GM23338 (cell line): ENCODE results near the gene THBS4. TPM values are rescaled to one million over a fixed set of nuclear protein-coding genes. Genes with fewer than 3 reads are reported as not detected.

Source experiments
- ATAC-seq: fragments of 200-7000 bp; cut with Tn5 transposase; 3 replicates; pipeline ENCODE4 v1.9.1; 2020
- DNase-seq: peaks from one replicate; pipeline ENCODE4 v3.0.0-alpha.2; 2015; ENCODE audit warnings: low spot score
- H2AFZ ChIP-seq: fragments of 200-600 bp; sonication (generic); 2 replicates; pipeline ENCODE4 v1.8.0; 2016; ENCODE audit warnings: antibody characterized with exemption, mild to moderate bottlenecking, moderate library complexity
- H3F3A ChIP-seq: fragments of 200-600 bp; sonication (generic); replicated peaks from 2 replicates; pipeline ENCODE4 v1.8.0; 2017; ENCODE audit warnings: antibody characterized with exemption, mixed run types, low read depth
- H3K27ac ChIP-seq: fragments of 200-600 bp; sonication (generic); 2 replicates; pipeline ENCODE4 v1.6.1; 2016; ENCODE audit warnings: low read depth
- H3K27me3 ChIP-seq: fragments of 200-600 bp; sonication (generic); 2 replicates; pipeline ENCODE4 v1.8.0; 2016; ENCODE audit warnings: mild to moderate bottlenecking, mixed run types, moderate library complexity; ENCODE audit not compliant: insufficient read depth
- H3K36me3 ChIP-seq: fragments of 200-600 bp; sonication (generic); 2 replicates; pipeline ENCODE4 v1.8.0; 2016; ENCODE audit warnings: mild to moderate bottlenecking; ENCODE audit not compliant: insufficient read depth
- H3K4me1 ChIP-seq: fragments of 200-600 bp; sonication (generic); 2 replicates; pipeline ENCODE4 v1.8.0; 2016; ENCODE audit warnings: mild to moderate bottlenecking, moderate library complexity; ENCODE audit not compliant: insufficient read depth
- H3K4me2 ChIP-seq: fragments of 200-600 bp; sonication (generic); 2 replicates; pipeline ENCODE4 v1.7.1; 2017; ENCODE audit warnings: mixed run types
- H3K4me3 ChIP-seq: fragments of 200-600 bp; sonication (generic); 2 replicates; pipeline ENCODE4 v1.6.1; 2016; ENCODE audit warnings: mixed run types
- H3K79me2 ChIP-seq: fragments of 200-600 bp; sonication (generic); replicated peaks from 2 replicates; pipeline ENCODE4 v1.8.0; 2017; ENCODE audit warnings: mild to moderate bottlenecking; ENCODE audit not compliant: insufficient read depth
- H3K9me2 ChIP-seq: fragments of 200-600 bp; sonication (generic); 2 replicates; pipeline ENCODE4 v1.8.0; 2017; ENCODE audit not compliant: insufficient read depth
- H4K20me1 ChIP-seq: fragments of 200-600 bp; sonication (generic); replicated peaks from 2 replicates; pipeline ENCODE4 v1.8.0; 2017; ENCODE audit warnings: mild to moderate bottlenecking; ENCODE audit not compliant: insufficient read depth
- H3K27ac Mint-ChIP-seq: 2 replicates; pipeline ENCODE4 v1.8.0; 2020; ENCODE audit warnings: inconsistent platforms, mild to moderate bottlenecking, moderate library complexity, mixed read lengths
- H3K27me3 Mint-ChIP-seq: 3 replicates; pipeline ENCODE4 v1.8.0; 2022; ENCODE audit warnings: low read depth, mild to moderate bottlenecking, moderate library complexity, mixed read lengths, inconsistent platforms; ENCODE audit not compliant: insufficient read depth, poor library complexity
- H3K36me3 Mint-ChIP-seq: 3 replicates; pipeline ENCODE4 v1.8.0; 2021; ENCODE audit warnings: low read depth, mild to moderate bottlenecking, inconsistent platforms, moderate library complexity, mixed read lengths
- H3K4me1 Mint-ChIP-seq: 3 replicates; pipeline ENCODE4 v1.8.0; 2020; ENCODE audit warnings: mild to moderate bottlenecking, inconsistent platforms, mixed read lengths
- H3K4me3 Mint-ChIP-seq: 3 replicates; pipeline ENCODE4 v1.8.0; 2021; ENCODE audit warnings: moderate library complexity, mild to moderate bottlenecking, inconsistent platforms, mixed read lengths
- H3K9me3 Mint-ChIP-seq: 3 replicates; pipeline ENCODE4 v1.8.0; 2020; ENCODE audit warnings: moderate library complexity, mild to moderate bottlenecking, inconsistent platforms, mixed read lengths
- CREB1 ChIP-seq: fragments of 250-450 bp; sonication (Bioruptor Pico); IDR thresholded peaks from 2 replicates; pipeline ENCODE4 v1.5.0; 2020; ENCODE audit warnings: low read depth, mild to moderate bottlenecking, moderate library complexity
- CTCF ChIP-seq, 2 experiments: fragments of 200-600 bp in 1 of 2; sonication (generic) in 1 of 2; conservative IDR thresholded peaks; 2 replicates each; pipeline versions ENCODE4 v1.5.1 to v1.6.1; 2016 to 2017; ENCODE audit warnings: antibody characterized with exemption in 2 of 2, low read depth in 2 of 2, mild to moderate bottlenecking in 2 of 2, moderate library complexity in 1 of 2
- ETS1 ChIP-seq: IDR thresholded peaks from 2 replicates; pipeline ENCODE4 v1.6.1; 2016; ENCODE audit warnings: antibody characterized with exemption
- EZH2 ChIP-seq: fragments of 200-600 bp; sonication (generic); IDR thresholded peaks from one replicate; pipeline ENCODE4 v1.8.0; 2017; ENCODE audit warnings: antibody characterized with exemption, mild to moderate bottlenecking, low read depth; ENCODE audit not compliant: unreplicated experiment
- EZH2phosphoT487 ChIP-seq: fragments of 200-600 bp; sonication (generic); IDR thresholded peaks from one replicate; pipeline ENCODE4 v1.8.1; 2018; ENCODE audit warnings: antibody characterized with exemption; ENCODE audit not compliant: unreplicated experiment
- JUNB ChIP-seq: IDR thresholded peaks from one replicate; pipeline ENCODE4 v1.6.1; 2016; ENCODE audit warnings: antibody characterized with exemption; ENCODE audit not compliant: unreplicated experiment
- NANOG ChIP-seq: IDR thresholded peaks from 2 replicates; pipeline ENCODE4 v1.6.1; 2016; ENCODE audit warnings: antibody characterized with exemption, borderline replicate concordance
- POLR2AphosphoS5 ChIP-seq: IDR thresholded peaks from 2 replicates; pipeline ENCODE4 v1.6.1; 2016; ENCODE audit warnings: antibody characterized with exemption, low read depth
- REST ChIP-seq: IDR thresholded peaks from one replicate; pipeline ENCODE4 v1.6.1; 2018; ENCODE audit warnings: antibody characterized with exemption; ENCODE audit not compliant: unreplicated experiment
- STAT1 ChIP-seq: IDR thresholded peaks from one replicate; pipeline ENCODE4 v1.6.1; 2016; ENCODE audit warnings: antibody characterized with exemption; ENCODE audit not compliant: unreplicated experiment
- ZNF114 ChIP-seq: fragments of 250-450 bp; sonication (Bioruptor Pico); IDR thresholded peaks from 2 replicates; pipeline ENCODE4 v1.5.0; 2020; ENCODE audit warnings: mild to moderate bottlenecking, moderate library complexity
- ZNF331 ChIP-seq: fragments of 250-450 bp; sonication (Bioruptor Pico); IDR thresholded peaks from 2 replicates; pipeline ENCODE4 v1.5.0; 2020; ENCODE audit warnings: low read depth, mild to moderate bottlenecking, moderate library complexity
- ZNF462 ChIP-seq: fragments of 250-450 bp; sonication (Bioruptor Pico); IDR thresholded peaks from 2 replicates; pipeline ENCODE4 v1.5.0; 2020; ENCODE audit warnings: mild to moderate bottlenecking, moderate library complexity
- polyA plus RNA-seq: library from polyadenylated mRNA; unstranded; fragments of >200 nt; fragmentation: Nextera tagmentation; extraction: Ambion mirVana; gene quantifications from 2 replicates; pipeline ENCODE4 v1.2.1, GENCODE V29; 2016
- total RNA-seq: library from RNA; depleted of rRNA; stranded (reverse); fragments of >200 nt; shearing (Covaris generic); gene quantifications from 2 replicates; pipeline ENCODE4 v1.2.3, GENCODE V29; 2014

Gene THBS4
- total and polyA plus RNA-seq, 2 experiments from 2014 or later: 14.0 to 23.2 TPM

GRCh38 chr5:80101993-80102392 is 66.8 kb downstream of the THBS4 start:
- no peak for TF ChIP-seq NANOG
- no peak for TF ChIP-seq ZNF331 (CRISPR knock-in tag)
- TF ChIP-seq JUNB: no peak
- TF ChIP-seq CREB1: no peak
- no peak for TF ChIP-seq STAT1
- no peak for TF ChIP-seq ZNF114 (CRISPR knock-in tag)
- TF ChIP-seq ZNF462 (CRISPR knock-in tag): no peak
- no peak for TF ChIP-seq CTCF (conservative IDR thresholded peaks at IDR 0.05; ENCODE audit: low read depth in 2 of 2)
- no peak for TF ChIP-seq POLR2AphosphoS5
- no peak for TF ChIP-seq EZH2
- no peak for TF ChIP-seq ETS1
- no peak for TF ChIP-seq REST
- TF ChIP-seq EZH2phosphoT487: no peak
- Histone ChIP-seq H4K20me1 (no peaks in the 10 kb centered on the region), H3K27ac (no peak overlapping the region), H3F3A (no peaks in the 10 kb centered on the region), H3K4me3 (no peak overlapping the region), H3K4me2 (no peak overlapping the region), H2AFZ (no peak overlapping the region), H3K79me2 (no peaks in the 10 kb centered on the region), H3K27me3 (no peaks in the 10 kb centered on the region), H3K36me3 (no peaks in the 10 kb centered on the region), H3K9me2 (no peaks in the 10 kb centered on the region), H3K4me1 (peaks cover 22% of the 10 kb centered on the region; the same call in 1 of the 2 replicates)
- Mint-ChIP-seq H3K4me1 (peaks cover 23% of the 10 kb centered on the region), H3K27me3 (peaks cover 14% of the 10 kb centered on the region), H3K36me3 (peaks cover 2% of the 10 kb centered on the region; the same call in 1 of the 3 replicates), H3K4me3 (no peak overlapping the region), H3K27ac (no peak overlapping the region), H3K9me3 (no peaks in the 10 kb centered on the region)
- no peak for DNase-seq
- no peak for ATAC-seq
